ENCODE results near the gene PHACTR1.

GRCh38 chr6:13180538-13180937 lies 464.0 kb downstream of the PHACTR1 start:
- TF ChIP-seq, protein P1, sequence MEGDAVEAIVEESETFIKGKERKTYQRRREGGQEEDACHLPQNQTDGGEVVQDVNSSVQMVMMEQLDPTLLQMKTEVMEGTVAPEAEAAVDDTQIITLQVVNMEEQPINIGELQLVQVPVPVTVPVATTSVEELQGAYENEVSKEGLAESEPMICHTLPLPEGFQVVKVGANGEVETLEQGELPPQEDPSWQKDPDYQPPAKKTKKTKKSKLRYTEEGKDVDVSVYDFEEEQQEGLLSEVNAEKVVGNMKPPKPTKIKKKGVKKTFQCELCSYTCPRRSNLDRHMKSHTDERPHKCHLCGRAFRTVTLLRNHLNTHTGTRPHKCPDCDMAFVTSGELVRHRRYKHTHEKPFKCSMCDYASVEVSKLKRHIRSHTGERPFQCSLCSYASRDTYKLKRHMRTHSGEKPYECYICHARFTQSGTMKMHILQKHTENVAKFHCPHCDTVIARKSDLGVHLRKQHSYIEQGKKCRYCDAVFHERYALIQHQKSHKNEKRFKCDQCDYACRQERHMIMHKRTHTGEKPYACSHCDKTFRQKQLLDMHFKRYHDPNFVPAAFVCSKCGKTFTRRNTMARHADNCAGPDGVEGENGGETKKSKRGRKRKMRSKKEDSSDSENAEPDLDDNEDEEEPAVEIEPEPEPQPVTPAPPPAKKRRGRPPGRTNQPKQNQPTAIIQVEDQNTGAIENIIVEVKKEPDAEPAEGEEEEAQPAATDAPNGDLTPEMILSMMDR (IDR thresholded peaks at IDR 0.05), result no peak
- TF ChIP-seq POLR2A (IDR thresholded peaks at IDR 0.05), result no peak

Measured in lower leg skin (tissue), 3 donors.